LHCN-M2 (cell line): ENCODE measurements around the gene XPC. TPM values are rescaled to one million over a fixed set of nuclear protein-coding genes. Genes with fewer than 3 reads are reported as not detected.
A peak's percentile ranks its signal among the peaks of the same experiment; 100 is the strongest.

Source experiments
- DNase-seq: peaks from one replicate; pipeline ENCODE4 v3.0.0-alpha.2; 2012; ENCODE audit warnings: low read depth
- total RNA-seq: library from RNA; depleted of rRNA; stranded (reverse); fragments of >200 nt; gene quantifications from 2 replicates; pipeline ENCODE4 v1.2.3, GENCODE V29; 2014

The XPC gene
- total RNA-seq, 1 experiment from 2014 or later, result 45.2 TPM

GRCh38 chr3:14208168-14208567, 29.8 kb upstream of the XPC start:
- DNase-seq, result no peak

DNA sequence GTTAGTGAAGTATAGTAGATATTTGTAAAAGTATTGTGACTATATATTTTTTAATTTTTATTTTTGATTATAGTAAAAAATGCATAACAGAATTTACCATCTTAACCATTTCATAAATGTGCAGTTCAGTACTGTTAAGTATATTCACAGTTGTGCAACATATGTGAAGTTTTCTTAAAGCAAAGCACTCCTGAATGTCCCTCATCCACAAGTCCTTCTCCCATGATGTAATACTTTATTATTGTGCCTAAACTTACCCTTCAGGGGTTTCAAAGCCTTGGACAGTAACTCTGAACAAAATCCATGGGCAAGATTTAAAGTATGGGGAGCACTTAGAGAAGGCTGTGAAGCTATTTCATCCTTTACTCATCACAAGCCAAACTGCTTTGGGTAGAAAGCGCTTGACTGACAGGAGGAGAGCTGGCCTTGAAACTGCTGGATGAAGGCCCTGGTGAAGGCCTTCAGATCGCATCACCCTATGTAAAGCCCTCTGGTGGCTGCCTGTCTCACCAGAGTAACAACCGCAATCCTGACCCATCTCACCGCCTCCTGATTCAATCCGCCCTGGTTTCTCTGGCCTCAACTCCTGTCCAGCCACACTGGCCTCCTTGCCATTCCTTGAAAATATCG, 28.3 kb upstream of the XPC start:
- no peak for DNase-seq

GRCh38 chr3:14204515-14205284, 26.3 kb upstream of the XPC start:
- DNase-seq, result peak; percentile 14

DNA sequence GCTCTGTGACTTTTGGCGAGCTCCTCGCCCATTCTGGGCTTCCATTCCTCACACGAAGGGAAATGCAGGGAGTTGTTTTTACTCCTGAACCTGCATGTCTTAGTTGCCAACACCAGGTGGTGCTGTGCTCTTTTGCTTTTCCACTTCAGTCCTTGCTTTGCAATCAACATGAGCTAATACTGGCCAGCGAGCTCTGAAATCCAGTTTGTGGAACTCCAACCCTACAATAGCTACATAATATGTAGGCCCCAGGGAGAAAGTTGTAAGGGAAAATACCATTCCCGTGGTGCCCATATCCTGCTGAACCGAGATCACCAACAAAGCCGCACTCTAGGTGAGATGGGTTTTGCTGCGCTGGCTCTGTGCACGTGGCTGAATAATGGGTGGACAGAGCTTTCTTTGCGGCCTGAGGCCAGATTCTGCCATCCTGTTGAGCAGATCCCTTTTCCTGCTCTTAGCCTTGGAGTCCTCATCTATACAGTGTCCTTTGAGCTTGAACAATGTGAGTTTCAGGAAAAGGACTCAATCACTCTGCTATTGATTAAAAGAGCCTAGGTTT, 25.2 kb upstream of the XPC start:
- DNase-seq, result peak; percentile 68

DNA sequence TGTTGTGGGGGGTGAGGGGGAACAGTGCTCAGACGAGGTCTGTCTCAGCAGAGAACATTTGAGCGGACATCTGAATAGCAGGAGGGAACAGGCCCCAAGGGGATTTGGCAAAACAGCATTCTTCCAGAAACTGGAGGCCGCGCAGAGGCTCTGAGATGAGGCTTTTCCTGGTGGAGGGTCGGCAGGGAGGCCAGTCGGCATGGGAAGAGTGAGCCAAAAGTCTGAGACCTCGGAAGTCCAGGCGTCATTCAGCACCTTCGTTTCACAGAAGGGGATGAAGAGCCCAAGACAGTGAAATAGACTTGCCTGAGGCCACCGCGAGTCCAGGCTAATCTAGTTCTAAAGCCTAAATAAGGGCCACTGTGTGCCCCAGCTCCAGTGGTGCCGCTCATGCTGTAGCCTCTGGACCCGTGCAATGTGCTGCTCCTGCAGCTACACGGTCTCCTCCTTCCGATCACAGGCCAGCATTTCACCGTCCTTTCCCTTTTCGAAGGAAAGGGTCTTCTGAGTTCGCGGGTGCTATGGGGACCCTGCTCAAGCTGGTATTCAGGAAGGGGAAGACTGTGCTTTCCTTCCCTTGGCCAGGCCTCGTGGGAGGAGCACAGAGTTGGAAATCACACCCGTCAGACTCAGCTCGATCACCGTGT, 24.6 kb upstream of the XPC start:
- DNase-seq, result no peak

- DNase-seq, result no peak
Measured at GRCh38 chr3:14201940-14202684, 23.7 kb upstream of the XPC start.

- DNase-seq, result peak; percentile 66
Measured at GRCh38 chr3:14200841-14201240, 22.4 kb upstream of the XPC start.

GRCh38 chr3:14200276-14200675, 21.9 kb upstream of the XPC start:
- peak; percentile 78 for DNase-seq

- no peak for DNase-seq
Measured at GRCh38 chr3:14199641-14200040, 21.2 kb upstream of the XPC start.

GRCh38 chr3:14194865-14195264, 16.5 kb upstream of the XPC start:
- DNase-seq, result no peak

GRCh38 chr3:14188041-14188754, 9.8 kb upstream of the XPC start:
- DNase-seq, result no peak

GRCh38 chr3:14186854-14187458, 8.6 kb upstream of the XPC start:
- DNase-seq, result no peak

GRCh38 chr3:14183015-14183577, 4.7 kb upstream of the XPC start:
- no peak for DNase-seq

DNA sequence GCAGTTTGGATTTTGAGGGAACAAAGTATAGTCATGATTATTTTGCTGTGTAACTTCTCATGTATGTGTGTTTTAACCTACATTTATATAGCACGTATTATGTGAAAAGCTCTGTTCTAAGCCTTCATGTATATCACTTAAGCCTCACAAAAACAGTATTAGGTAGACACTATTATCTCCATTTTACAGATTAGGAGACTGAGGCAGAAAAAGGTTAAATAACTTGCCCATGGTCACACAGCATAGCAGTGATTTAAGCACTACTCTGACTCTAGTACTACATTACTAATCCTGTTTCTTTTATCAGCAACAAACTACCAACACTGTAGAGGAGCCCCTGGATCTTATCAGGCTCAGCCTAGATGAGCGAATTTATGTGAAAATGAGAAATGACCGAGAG, 2.9 kb upstream of the XPC start:
- no peak for DNase-seq

DNA sequence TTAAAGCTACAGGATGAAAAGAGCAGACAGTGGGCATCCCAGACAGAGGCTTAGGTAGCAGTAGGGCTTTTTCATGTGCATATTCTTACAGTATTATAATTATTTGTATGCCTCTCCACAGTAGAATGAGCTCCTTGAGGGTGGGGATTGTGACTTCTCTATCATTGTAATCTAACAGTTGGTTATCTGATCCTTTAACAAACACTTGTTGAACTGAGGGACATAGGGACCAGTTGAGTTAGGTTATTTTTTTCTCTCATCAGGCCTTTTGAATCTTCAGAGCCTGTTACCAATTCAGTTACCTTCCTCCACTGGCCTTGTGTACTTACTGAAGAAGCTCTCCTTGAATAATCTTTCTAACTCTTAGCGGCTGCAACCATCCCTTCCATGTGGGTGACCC, 1.4 kb upstream of the XPC start:
- DNase-seq, result no peak

DNA sequence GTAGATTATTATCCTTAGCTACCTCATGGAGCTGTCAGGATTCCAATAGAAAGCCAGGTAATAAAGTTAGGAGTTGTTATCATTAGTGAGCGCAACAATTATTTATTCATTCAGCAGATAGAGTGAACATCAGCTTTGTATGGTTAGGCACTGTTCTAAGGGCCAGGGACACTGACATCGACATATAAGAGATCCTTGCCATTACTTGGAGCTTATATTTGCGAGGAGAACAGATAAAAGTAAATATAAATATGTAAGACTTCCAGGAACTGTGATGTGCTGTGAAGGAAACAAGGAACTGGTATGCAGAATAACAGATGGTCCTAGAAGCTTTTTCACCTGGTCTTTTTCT, 689 bp upstream of the XPC start:
- no peak for DNase-seq

DNA sequence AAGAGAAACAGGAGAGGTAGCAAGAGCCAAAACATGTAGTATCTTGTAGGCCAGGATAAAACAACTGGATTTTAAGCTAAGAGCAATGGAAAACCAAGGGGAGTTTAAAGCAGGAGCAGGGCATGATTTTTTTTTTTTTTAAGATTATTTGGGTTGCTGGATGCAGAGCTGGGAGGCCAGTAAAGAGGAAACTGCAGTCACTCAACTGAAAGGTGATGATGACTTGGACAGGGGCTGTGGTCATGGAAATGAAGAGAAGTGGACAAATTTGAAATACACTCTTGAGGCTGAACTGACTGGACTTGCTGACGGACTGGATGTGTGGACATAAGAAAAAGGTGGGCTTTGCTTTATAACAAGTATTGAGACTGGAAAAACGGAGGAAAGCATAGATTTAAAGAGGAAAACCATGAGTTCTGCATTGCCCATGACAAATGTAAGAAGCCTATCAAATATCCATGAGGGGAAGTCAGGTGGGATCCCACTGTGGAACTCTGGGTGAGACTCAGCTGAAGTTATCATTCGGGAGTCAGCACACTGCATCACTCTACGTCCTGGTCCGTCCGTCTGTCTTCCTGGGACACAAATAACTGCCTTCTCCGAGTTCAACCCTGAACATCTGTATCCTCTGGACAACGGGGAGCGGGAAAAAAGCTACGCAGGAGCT, 688 bp downstream of the XPC start:
- DNase-seq, result peak; percentile 46

GRCh38 chr3:14175383-14176037, 2.9 kb downstream of the XPC start:
- DNase-seq, result peak; percentile 28

DNA sequence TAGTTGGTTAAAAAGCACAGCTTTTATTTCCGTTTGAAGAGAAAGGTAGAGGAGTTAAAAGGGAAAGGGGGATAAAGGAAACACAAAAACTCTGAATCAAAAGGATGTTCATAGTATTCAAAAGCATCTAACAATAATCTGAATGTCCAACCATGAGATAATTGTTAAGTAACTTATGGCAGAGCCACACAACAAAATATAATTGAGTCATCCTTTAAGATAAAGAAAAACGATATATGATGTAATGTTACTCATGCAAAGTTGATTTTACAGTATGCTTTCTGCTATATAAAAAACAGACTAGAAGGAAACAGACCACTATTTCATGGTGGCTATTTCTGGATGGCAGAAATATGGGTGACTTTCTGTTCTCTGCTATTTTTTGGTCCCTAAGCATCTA, 3.9 kb downstream of the XPC start:
- no peak for DNase-seq
